Stimulated activated CD4-positive, alpha-beta T cell treated with anti-CD3 and anti-CD28 coated beads, Interleukin-4, amount 100 ng/mL, for 4 hours (primary cell): ENCODE data around the gene SALL3.

Experiments used
- DNase-seq, 2 experiments: peaks; one replicate each; pipeline ENCODE4 v3.0.0-alpha.2; 2020

SALL3 gene

DNA sequence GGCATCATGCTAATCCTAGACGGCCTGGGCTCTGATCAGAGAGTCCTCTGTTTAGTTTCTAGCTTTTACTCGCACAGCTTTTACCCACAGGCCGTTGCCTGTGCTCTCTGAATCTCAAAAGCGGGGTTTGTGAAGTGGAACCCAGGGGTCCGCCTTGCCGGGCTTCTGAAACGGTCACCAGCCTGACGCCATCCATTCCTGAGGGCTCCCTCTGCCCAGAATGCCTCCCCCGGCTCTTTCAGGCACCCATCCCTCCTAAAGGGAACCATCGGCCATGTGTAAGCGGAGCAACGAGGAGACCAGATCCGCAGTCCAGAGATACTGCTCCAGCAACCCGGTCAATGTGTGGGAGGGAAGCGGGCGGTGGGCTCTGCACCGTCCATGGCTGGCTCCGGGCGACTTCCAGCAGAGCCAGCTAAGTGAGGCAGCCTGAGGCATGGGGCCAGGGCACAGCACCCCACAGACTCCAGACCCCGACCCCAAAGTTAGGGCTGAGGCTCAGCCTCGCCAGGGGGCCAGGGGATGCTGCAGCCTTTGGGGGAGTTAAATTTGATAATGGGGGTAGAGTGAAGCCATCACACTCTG lies 28.8 kb downstream of the SALL3 start:
- no peak for DNase-seq

DNA sequence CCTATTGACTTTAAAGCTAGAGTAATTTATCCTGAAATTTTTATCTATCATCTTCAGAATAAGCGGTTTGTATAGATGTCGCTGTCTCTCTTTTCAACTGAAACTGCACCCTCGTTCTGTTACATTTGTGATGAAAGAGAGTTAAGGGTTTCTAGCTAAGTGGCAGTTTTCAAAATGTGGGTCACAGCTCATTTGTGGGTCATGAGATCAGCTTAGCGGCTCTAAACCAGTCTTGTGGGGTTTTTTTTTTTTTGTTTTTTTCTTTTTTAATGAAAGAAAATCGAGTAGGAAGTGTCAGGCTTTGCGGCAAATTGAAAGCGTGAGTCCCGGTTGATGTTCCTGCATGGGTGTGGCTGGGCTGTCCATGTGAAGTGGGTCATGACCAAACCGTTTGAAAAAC lies 31.2 kb downstream of the SALL3 start:
- DNase-seq: no peak

DNA sequence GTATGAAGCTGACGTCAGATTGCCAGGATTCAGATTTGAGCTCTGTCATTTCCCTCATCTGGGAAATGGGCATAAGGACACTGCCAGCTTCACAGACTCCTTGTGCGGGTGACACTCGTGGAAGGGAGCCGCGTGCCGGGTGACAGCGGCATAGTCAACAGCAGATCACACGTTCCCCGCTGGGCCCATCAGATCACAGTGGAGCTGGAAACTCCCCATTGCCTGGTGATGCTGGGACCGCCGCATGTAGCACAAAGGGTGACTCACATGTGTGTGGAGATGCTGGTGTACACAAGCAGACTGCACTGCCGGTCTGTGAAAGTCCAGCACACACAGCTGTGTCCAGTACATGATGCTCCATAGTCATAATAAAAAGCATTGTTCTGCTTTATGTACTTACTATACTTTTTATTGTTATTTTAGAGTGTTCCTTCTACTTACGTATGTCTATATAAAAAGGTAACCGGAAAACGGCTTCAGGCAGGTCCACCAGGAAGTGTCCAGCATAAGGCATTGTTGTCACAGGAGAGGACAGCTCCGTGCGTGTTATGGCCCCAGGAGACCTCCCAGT lies 31.8 kb downstream of the SALL3 start:
- DNase-seq: no peak

DNA sequence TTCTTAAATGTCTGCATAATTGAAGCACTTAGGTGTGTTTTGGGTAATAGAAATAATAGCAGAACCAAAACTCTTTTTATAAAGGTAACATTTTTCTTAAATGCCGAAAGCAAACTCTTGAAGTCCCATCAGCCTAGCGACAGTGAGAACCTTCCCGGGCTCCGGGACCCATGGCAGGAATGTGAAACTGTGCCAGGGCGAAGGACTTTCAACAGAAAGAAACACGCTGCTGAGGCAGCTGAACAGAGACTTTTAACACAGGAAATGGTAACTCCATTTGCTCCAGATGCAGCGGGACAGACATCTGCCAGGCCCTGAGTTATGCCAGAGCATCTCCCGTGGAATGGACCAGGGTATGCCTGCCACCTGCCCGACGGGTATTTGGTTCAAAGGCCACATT lies 34.3 kb downstream of the SALL3 start:
- no peak for DNase-seq

DNA sequence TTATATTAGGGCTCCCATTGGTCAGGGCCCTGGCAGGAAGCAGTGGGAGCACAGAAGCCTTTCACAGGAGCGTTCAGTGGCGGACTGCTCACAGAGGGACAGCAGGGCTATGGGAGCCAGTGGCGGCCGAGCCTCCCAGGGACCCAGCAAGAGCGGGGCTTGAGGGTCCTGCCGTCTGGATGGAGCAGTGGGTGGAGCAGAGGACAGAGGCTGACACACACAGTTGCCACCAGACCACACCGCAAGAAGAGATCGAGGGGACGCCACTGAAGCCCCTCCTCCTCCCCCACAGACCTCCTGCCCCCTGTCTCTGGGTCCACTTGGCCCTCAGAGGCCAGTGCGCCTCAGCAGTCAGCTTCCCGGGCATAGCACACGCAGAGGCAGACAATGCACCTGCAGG lies 39.3 kb downstream of the SALL3 start:
- DNase-seq: no peak

DNA sequence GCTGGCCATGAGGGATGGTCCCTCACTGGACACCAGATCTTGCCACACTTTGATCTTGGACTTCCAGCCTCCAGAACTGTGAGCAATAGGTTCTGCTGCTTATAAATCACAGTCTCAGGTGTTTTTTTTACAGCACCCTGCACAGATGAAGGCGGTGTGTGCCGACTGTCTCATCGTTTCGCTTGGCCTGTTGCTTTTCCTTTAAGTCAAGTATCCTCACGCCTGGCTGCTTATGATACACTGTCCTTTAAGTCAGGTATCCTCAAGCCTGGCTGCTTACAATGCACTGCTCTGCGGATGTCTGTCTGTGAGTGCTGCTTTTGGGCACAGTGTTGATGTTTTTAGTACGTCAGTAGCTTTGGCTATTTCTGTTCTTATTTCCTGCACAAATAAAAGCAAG lies 40.3 kb downstream of the SALL3 start:
- DNase-seq: no peak

DNA sequence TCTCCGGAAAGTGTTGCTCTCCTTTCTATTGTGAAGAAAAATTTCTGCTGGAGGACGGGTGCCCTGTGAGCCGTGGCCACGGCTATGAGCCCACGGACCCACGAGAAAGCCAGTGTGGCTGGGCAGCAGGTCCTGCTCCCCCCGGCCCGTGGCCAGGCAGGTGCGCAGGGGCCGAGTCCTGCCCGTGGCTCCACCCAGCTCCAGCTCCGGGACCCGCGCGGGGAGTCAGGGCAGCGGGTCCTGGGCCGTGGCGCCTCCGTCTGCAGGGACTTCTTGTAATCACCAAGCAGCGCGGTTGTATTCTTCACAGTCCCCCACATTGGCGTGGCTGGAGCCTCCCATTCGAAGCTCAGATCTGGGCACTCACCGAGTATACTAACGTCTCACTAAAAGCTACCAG lies 43.0 kb downstream of the SALL3 start:
- DNase-seq: no peak

DNA sequence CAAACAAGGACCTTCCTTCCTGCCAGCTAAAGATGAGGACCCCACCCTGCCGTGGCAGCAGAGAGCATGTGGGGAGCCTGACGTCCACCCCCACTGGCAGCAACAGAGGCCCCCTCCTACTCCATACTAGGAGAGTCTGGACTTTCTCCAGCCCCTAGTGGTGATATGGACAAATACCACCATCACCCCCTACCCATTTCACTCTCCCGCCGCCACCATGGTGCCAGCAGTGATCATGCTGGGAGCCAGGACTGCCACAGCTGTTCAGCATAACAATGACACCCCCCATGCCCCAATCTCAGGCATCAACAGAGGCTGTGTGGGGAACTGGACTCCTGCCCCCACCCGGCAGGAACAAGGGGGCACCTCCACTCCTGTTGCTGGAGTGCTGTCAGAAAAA lies 46.9 kb downstream of the SALL3 start:
- no peak for DNase-seq

DNA sequence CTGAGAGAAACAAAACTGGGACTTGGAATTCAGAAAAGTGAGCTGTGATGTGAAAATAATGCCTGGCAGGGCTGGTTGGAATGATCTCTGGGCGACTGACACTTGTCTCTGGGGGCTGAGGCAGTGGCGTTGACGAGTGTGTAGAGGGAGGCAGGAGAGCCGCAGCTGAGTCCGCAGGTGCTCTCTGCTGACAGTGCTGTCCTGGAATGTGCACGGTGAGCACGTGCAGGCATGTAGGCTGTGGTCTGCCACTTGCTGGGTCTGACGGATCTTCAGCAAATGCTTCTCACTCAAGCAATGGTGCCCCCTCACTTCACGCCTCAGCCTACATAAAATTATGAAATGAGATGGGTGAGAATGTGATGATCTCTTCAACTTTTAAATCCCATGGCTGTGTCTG lies 51.1 kb downstream of the SALL3 start:
- no peak for DNase-seq

DNA sequence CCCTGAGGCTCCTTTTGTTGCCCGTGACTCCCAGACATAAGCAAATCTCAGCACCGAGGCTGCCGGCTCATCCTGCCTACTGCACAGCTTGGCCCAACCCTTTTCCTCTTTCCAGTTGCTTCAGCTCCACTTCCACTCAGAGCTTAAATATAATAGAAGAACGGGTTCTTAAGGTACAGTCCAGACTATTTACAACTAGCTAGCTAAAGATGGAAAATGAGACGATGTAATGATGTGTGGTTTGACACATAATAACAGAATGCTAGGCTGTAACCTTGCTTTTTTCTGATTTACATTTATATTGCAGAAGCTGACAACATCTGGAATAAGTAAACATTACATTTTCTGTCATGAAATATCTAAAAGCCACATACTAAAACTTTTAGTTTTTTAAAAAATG lies 62.7 kb downstream of the SALL3 start:
- DNase-seq: no peak

DNA sequence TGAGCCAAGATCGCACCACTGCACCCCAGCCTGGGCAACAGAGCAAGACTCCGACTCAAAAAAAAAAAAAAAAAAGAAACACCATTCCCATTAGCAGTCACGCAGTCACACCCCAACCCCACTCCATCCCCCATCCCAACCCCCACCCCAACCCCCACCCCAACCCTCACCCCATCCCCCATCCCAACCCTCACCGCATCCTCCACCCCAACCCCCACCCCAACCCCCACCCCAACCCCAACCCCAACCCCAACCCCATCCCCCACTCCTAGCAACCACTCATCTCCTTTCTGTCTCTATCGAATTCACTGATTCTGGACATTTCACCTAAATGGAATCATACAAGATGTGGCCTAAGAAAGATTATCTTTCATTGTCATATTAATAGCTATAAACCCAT lies 63.7 kb downstream of the SALL3 start:
- DNase-seq: no peak

DNA sequence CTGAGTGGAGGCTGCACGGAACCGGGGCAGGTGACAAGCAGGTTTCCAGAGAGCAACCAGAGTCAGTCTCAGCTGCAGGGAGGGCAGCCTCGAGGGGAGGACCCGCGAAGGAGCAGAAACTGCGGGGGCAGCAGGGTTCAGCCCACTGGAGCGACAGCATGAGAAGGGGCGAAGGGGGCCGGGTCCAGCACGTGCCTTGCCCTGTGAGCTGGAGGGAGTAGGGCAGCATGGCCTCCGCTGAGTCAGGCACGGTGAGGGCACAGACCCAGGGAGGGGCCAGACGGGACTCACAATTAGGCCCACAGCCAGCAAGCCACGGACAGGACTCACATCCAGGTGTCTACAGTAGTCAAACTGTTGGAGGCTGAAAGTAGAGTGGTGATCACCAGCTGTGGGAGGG lies 66.9 kb downstream of the SALL3 start:
- no peak for DNase-seq

DNA sequence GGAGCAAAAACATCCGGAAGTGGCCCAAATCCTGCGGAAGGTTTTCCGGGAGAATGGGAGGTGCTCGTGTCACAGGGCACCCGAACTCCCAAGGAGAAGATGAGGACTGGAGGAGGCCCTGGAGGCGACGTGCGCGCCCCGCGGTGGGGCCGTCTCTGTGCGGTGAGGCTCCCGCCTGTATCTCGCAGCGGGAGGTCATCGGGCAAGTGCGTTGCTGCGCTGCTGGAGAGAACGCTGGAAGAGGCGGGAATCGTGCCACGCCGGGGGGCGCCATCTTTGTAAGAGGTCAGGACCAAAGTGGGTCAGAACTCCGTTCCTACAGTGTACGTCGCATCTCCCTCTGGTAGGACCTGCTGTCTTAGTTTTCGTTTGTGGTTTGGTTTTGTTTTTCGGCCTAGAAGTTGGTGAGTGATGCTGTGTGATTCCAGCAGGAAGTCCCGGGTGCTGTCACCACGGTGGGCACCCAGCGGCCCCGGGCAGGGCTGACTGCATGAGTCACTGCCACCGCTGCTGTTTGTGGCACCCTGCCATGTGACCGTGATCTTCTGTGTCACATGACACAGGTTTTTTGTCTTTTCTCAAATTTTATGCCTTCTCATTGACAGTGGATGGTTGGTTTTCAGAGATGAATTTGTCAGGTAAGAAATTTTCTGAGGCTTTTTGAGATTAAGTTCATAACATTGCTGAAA lies 68.1 kb downstream of the SALL3 start:
- no peak for DNase-seq

DNA sequence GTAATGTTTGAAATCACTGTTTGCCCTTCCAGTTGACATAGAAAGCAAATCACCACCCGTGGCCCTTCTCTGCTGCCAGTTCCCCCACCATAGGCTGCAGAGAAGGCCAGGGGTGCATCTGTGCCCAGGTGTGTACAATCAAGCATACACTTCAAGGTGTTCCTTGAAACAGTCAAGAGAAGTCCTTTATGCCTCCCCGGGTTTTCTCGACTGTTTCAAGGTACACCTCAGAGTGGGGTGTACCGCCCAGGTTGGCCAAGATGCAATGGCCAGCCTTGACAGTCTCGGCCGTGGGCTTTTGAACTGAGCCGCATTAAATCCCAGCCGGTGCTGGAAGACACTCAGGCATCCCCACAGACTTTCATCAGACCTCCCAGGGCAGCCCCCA lies 68.6 kb downstream of the SALL3 start:
- DNase-seq: no peak

DNA sequence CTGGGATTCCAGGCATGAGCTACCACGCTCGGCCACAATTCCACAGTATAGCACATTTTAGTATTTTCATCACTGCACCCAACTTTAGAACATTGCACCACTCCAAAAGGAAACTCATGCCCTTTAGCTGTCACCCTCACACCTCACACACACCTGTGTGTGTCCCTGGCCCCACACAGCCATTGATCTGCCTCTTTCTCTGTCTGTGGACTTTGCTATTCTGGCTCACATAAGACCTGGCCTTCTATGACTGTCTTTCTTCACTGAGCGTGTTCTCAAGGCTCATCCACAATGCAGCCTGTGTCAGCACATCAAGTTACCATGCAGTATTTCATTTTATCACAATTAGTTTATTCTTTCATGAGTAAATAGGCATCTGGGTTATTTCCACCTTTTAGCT lies 69.9 kb downstream of the SALL3 start:
- no peak for DNase-seq
